Activated T-helper 1 cell treated with anti-CD3 and anti-CD28 coated beads, Interleukin-2, amount 50 U/mL, for 16 hours (primary cell): ENCODE results near the gene LLGL1.
A peak's percentile ranks its signal among the peaks of the same experiment; 100 is the strongest.

Experiments used
- DNase-seq, 2 donors: peaks; one replicate each; pipeline ENCODE4 v3.0.0-alpha.2; 2020; ENCODE audit warnings: low read depth in 1 of 2, low spot score in 1 of 2

The LLGL1 gene

DNA sequence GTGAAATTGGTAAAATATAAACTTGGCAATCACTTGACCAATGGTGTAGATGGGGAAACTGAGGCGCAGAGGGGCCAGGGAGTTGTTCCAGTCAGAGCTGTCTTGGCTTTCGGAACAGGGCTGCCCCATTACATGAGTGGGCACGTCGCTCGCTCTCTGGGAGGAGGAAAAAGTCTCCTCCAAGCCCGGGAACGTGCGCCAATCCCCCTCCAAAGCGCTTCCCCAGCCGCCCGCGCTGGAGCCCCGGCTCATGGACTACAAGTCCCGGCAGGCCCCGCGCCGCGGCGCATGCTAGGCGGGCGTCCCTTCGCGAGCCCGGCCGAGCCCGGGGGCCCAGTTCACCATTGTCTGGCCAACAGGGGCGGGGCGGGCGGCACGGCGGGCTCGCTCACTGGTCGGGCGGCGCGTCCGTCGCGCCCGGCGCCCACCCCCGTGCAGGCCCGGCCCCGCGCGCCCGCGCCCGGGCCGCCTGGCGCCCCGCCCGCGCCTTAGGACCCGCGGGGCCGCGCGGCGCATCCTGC, at the start of gene LLGL1:
TSS of gene LLGL1 (plus strand) at position 515 of the 521 bp plus-strand sequence. CDS start 48 bp downstream, outside the sequence.
- peak; percentile 93 to 95 for DNase-seq

GRCh38 chr17:18176176-18176575, 49.3 kb upstream of the LLGL1 start:
- no peak for DNase-seq

- no peak for DNase-seq
Observed at GRCh38 chr17:18177133-18177532, 48.3 kb upstream of the LLGL1 start.

GRCh38 chr17:18177722-18178121, 47.7 kb upstream of the LLGL1 start:
- DNase-seq: no peak

DNA sequence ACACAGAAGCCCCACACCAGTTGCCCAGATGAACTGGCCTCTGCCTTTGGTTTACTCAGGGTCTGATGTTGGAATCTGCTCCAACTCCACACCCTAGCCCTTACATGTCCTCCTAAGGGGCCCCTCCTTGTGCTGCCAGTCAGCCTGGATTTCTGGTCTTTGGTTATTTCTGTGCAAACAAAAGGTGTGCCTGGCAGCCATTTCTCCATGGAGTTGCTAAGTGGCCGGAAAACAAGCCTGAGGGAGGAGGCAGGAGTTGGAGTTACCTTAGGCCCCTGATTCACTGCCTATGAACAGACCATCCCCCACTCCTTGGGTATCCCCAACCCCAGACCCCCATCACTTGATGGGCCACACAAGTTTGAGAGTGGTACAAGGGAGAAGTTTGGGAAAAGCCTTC, 46.2 kb upstream of the LLGL1 start:
- DNase-seq: no peak

GRCh38 chr17:18179804-18180203, 45.6 kb upstream of the LLGL1 start:
- no peak for DNase-seq

DNA sequence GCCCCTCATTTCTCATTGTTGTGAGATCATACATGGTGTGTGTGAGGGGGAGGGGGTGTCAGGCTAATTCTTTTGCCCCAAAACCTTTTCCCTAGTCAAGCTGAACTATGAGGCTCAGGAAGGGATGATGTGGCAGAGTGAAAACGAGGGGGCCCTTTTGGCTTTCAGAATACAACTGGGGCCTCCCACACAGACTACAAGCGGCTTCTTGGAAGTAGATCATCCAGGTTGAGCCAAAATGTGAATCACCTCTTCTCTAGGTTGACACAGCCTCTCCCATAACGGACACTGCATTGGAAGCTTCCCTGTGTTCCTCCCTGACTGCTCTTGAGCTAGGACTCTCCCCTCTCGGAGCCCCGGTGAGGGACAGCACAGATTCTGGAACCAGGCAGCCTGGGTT, 44.1 kb upstream of the LLGL1 start:
- no peak for DNase-seq

GRCh38 chr17:18182110-18182977, 43.1 kb upstream of the LLGL1 start:
- peak in 1 of 2 donors; percentile 8 for DNase-seq

DNA sequence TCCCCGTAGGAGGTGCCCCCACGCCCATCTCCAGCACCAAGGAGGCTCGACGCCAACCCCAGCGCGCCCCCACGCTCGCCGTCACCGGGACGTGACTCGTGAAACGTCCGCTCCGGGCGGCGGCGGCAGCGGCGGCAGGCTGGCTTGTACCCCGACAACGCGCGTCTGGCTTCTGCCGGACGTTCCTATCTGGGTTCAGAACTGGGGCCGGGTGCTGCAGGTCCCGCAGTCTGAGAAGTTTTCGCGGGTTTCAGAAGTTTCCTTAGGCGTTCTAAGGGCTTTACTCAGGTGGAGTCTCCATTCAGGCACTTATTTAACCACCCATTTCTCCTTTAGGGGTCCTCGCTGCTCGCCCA, 42.5 kb upstream of the LLGL1 start:
- peak; percentile 63 to 72 for DNase-seq

DNA sequence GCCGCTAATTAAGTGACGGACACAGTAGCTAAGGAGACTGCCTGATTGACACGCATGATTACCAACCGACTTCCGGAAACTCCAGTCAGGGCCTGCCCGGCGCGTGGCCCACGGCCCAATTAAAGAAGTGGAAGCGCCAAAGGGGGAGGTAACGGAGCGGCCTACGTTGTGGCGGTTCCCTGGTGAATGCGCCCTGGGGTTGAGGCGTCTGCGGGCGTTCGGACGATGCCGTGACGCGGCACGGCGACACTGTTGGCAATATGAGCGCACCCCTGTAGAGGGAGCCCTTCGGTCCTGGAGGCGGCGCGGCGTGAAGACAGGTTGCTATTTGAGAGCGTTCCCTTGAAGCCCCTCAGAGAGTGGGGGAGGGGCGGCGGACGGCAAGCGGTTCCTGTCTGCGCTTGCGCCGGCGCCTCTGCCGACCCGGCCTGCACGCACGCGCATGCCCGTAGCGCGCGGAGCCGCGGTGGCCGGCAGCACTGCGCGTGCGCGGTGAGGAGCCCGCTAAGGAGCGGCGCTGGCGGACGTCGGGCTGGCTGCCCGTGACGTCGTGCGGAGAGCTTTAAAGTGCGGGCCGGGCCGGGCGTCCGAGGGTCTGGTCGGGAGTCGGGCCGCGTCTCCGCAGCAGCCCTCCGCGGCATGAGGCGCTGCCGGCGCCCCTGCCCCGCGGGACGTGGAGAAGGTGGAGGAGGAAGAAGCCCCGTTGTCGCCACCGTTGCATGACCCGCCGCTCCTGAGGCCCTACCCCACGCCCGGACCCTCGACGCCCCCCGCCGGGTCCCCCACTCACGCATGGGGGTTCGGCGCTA, 41.9 kb upstream of the LLGL1 start, which contains the start of gene ALKBH5:
TSS of gene ALKBH5 (plus strand) at position 495 of the 809 bp plus-strand sequence. CDS start 416 bp downstream, outside the sequence.
- peak; percentile 90 to 96 for DNase-seq

- peak; percentile 40 to 57 for DNase-seq
Observed at GRCh38 chr17:18184143-18185031, 41.0 kb upstream of the LLGL1 start.

- no peak for DNase-seq
Observed at GRCh38 chr17:18185391-18185790, 40.0 kb upstream of the LLGL1 start.

DNA sequence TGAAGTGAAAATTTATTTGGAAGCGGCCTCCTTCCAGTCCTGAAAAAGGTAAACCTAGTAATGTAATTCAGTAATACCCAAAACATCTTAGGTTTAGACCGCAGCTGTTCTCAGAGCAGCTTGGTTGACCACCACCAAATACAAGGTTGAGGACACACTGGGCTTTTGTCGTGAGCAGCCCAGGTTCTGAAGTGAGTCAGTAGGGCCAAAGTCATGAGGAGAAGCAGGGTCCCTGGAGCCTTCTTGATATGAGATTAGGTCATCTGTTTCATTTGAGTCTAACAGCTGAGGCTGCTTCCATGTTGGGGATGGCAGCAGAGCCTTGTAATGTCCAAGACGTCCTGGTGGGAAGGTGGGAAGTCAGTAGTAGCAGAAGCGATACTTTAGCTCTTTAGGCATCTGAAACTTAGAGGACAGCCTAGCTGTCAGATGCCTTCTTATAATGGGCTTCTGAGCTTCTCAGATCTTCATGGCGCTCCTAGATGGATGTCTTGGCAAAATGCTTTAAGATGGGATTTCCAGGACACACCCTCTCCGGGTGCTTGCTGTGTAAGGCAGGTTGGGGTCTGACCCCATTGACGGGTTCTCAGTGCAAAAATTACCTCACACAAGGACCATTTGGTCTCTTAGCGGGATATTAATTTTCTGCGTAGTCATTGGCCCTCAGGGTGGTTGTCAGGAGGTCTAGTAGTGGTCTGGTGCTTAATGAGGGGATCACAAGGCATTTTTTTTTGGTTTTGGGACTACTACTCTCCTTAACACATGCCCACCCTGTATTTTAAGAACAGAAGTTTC, 39.4 kb upstream of the LLGL1 start:
- no peak for DNase-seq

DNA sequence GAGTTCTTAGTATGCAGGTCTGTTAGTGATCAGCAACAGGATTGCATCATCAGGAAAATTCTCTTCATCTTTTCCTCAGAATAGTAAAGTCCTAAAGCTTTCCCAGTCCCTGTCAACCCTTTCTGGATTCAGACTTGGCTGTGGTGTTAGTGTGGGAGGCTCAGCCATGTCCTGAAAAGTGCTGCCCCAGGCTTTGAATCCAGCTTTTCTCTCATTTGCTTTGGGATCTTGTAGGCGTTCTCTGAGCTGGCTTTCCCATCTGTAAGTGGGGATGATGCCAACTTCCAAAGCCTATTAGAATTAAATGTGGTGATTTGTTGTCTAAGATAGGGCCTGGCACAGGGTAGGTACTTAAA, 38.8 kb upstream of the LLGL1 start:
- DNase-seq: no peak

DNA sequence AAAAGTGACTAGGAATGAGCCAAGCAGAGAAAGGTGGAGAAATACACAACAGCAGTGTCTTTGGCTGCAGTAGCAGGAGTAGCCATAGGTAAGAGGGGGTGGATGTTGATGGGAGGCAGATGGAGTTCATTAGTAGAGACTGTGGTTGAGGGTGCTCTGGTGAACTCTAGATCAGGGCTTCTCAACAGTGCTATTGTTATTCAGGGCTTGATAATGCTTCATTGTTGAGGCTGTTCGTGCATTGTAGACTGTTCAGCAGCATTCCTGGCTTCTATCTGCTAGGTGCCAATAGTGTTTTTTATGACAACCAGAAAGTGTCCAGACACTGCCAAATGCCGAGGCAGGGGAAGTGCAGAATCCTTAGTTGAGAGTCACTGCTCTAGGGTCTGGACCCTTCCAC, 38.2 kb upstream of the LLGL1 start:
- no peak for DNase-seq

GRCh38 chr17:18187821-18188761, 37.3 kb upstream of the LLGL1 start:
- DNase-seq: no peak

GRCh38 chr17:18190628-18191235, 34.7 kb upstream of the LLGL1 start:
- no peak for DNase-seq

GRCh38 chr17:18191236-18191667, 34.2 kb upstream of the LLGL1 start:
- DNase-seq: no peak

DNA sequence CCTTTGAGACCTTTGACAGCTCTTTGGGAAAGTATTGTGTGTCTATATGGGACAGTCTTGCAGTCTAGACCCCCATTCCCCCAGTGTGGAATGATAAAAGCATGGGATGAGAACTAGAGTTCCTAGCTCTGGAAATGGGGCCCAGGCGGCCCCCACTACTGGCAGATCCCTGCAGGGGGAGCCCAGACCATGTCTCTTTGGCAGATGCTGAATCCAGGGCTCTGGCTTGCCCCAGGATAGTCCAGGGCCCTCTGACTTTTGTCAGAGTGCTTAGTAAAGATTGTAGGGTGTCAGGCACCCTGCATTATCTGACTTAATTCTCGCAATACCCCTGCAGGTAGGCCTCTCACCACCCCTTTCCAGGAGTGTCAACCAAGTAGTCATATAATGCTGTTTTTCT, 33.5 kb upstream of the LLGL1 start:
- DNase-seq: no peak
